GM13977 (cell line): Measurements from ENCODE around the gene TPRA1.

Experiments used
- DNase-seq: peaks from one replicate; pipeline ENCODE4 v3.0.0; 2012; ENCODE audit warnings: low spot score
- in situ Hi-C: fragments of 300-500 bp; cut with MboI; formaldehyde crosslinking; loops from one replicate; pipeline ENCODE4 v1.12.0; 2022; ENCODE audit warnings: low sequenced_read_pairs, low pct_unique_long_range_greater_than_20kb, mixed read lengths, inconsistent platforms; ENCODE audit not compliant: unreplicated experiment
- TF ChIP-seq, protein P1 (sequence below): IDR thresholded peaks from 2 replicates; pipeline ENCODE4 v1.5.1; 2012; ENCODE audit warnings: mild to moderate bottlenecking, control low read depth; ENCODE audit not compliant: insufficient read depth; ENCODE audit errors: extremely low read depth, missing control alignments

Gene TPRA1

GRCh38 chr3:127543441-127543840 is 47.1 kb downstream of the TPRA1 start:
- TF ChIP-seq, protein P1, sequence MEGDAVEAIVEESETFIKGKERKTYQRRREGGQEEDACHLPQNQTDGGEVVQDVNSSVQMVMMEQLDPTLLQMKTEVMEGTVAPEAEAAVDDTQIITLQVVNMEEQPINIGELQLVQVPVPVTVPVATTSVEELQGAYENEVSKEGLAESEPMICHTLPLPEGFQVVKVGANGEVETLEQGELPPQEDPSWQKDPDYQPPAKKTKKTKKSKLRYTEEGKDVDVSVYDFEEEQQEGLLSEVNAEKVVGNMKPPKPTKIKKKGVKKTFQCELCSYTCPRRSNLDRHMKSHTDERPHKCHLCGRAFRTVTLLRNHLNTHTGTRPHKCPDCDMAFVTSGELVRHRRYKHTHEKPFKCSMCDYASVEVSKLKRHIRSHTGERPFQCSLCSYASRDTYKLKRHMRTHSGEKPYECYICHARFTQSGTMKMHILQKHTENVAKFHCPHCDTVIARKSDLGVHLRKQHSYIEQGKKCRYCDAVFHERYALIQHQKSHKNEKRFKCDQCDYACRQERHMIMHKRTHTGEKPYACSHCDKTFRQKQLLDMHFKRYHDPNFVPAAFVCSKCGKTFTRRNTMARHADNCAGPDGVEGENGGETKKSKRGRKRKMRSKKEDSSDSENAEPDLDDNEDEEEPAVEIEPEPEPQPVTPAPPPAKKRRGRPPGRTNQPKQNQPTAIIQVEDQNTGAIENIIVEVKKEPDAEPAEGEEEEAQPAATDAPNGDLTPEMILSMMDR, result no peak
- no peak for DNase-seq
- in situ Hi-C loops, result no loop called here

GRCh38 chr3:127542441-127542952 is 48.0 kb downstream of the TPRA1 start:
- DNase-seq, result no peak
- in situ Hi-C loops, result no loop called here
- TF ChIP-seq, protein P1, result no peak

GRCh38 chr3:127541320-127541719 is 49.2 kb downstream of the TPRA1 start:
- TF ChIP-seq, protein P1, result no peak
- in situ Hi-C loops, result no loop called here
- DNase-seq, result no peak

GRCh38 chr3:127539366-127540060 is 51.0 kb downstream of the TPRA1 start:
- in situ Hi-C loops, result no loop called here
- TF ChIP-seq, protein P1, result no peak
- no peak for DNase-seq

GRCh38 chr3:127538569-127538968 is 52.0 kb downstream of the TPRA1 start:
- in situ Hi-C loops, result no loop called here
- TF ChIP-seq, protein P1, result no peak
- DNase-seq, result no peak

DNA sequence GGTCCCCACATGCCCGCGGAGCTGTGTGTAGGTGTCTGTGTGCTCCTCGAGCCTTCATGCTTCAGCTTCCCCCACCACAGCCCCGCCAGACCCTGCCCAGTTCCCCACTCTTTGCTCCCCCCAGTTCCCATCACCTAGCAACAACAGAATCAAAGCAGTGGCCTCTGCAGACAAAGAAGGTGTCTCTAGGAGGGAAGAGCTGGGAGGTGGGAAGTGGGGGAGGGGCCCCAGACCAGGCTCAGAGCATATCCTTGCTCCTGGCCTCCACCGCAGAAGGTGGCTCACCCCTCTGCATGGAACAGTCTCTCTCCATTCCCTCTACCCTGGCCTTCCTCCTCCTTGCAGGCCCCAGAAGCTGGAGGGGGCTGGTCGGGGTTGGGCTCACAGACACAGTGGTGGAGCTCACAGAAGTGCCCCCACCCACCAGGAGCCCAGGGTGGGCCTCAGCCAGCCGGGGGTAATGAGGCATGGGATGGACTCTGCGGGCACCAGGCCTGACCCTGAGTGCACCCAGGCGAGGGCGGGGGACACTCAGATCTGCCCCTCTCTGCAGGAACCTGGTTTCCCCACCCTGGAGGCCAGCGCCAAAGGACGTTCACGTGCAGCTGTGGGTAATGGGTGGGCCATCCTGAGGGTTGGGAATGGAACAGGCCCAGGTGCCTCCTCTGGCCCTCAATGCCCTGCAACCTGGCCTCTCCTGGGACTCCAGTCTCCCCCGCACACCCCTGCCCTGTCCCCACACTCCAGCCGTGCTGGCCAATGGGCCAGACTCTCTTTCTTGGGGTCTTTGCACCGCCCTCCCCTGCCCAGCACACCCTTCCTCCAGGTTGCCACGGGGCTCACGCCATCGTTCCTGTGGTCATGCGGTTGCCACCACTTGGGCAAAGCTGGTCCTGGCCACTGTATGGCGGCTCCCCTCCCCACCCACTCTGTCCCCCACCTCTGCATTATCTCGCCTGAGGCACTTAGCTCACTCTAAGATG is 53.4 kb downstream of the TPRA1 start:
- no peak for DNase-seq
- TF ChIP-seq, protein P1, result no peak
- in situ Hi-C loops, result no loop called here
